Lower lobe of right lung (tissue), 2 donors: Measurements from ENCODE around the gene ACTR1B. TPM values are rescaled to one million over a fixed set of nuclear protein-coding genes. Genes with fewer than 3 reads are reported as not detected.
"Not testable (repeated sequence)": the region's sequence is repeated elsewhere in the genome, so short reads cannot be mapped to it uniquely, and the experiment has no call there.

ENCODE experiments used
- ATAC-seq, 2 donors: fragments of 200-7000 bp; cut with Tn5 transposase; one replicate each; pipeline ENCODE4 v1.9.1; 2020 to 2022; ENCODE audit warnings: mild to moderate bottlenecking in 2 of 2, moderate library complexity in 2 of 2
- DNase-seq: peaks from one replicate; pipeline ENCODE4 v3.0.0-alpha.2; 2020
- H3K27ac ChIP-seq: fragments of 200-600 bp; one replicate; pipeline ENCODE4 v1.8.0; 2022
- H3K27me3 ChIP-seq: fragments of 200-600 bp; one replicate; pipeline ENCODE4 v1.8.0; 2022; ENCODE audit warnings: low read depth
- H3K36me3 ChIP-seq: fragments of 200-600 bp; one replicate; pipeline ENCODE4 v1.8.0; 2022; ENCODE audit warnings: mild to moderate bottlenecking
- H3K4me1 ChIP-seq: fragments of 200-600 bp; one replicate; pipeline ENCODE4 v1.8.0; 2022
- H3K4me3 ChIP-seq: fragments of 200-600 bp; one replicate; pipeline ENCODE4 v1.8.0; 2022; ENCODE audit warnings: mild to moderate bottlenecking
- H3K9me3 ChIP-seq: fragments of 200-600 bp; one replicate; pipeline ENCODE4 v1.8.0; 2022
- CTCF ChIP-seq: fragments of 200-600 bp; IDR thresholded peaks from one replicate; pipeline ENCODE4 v1.8.0; 2022; ENCODE audit warnings: antibody characterized with exemption, mild to moderate bottlenecking
- intact Hi-C: fragments of 100-400 bp; cut with DNase I; formaldehyde crosslinking; loops from one replicate; pipeline ENCODE4 v1.11.0; 2022
- total RNA-seq: library from RNA; stranded (reverse); fragmentation: NEBNext Ultra II Directional; extraction: Animal tissue kit (Norgen Biotek cat#: 25700); gene quantifications from one replicate; pipeline ENCODE4 v1.2.1, GENCODE V29; 2021
- donor health status: DM: no; HTN: yes; CAD: no; lungs with severe emphysema.

ACTR1B gene
- total RNA-seq, 1 donor from 2014 or later, result 56.0 TPM

- no peaks in the 10 kb centered on the region for H3K27me3 ChIP-seq
- ATAC-seq (no peak), DNase-seq (no peak)
- peaks cover 10% of the 10 kb centered on the region for H3K4me1 ChIP-seq
- no peak overlapping the region for H3K4me3 ChIP-seq
- no peaks in the 10 kb centered on the region for H3K9me3 ChIP-seq
- H3K36me3 ChIP-seq, result peaks cover 49% of the 10 kb centered on the region
- intact Hi-C loops, result no loop called here
- TF ChIP-seq CTCF, result no peak
- no peak overlapping the region for H3K27ac ChIP-seq
These were observed 12.7 kb downstream of the ACTR1B start for GRCh38 chr2:97651114-97651513.

DNA sequence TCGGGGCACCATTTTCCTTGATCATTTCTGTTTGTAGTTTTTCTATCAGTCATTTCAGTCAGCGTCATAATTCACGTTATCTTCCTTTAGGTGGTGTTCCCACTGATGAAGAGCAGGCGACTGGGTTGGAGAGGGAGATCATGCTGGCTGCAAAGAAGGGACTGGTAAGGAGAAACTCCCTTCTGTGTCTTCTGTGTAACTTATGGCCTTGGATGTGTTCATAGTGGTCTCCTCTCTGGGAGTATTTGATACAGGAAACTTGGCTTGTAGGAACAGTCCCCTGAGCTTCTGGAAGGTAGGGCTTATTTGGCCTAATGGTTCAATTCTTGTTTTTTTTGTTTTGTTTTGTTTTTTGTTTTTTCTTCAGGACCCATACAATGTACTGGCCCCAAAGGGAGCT, 16.9 kb downstream of the ACTR1B start:
- no peak for TF ChIP-seq CTCF
- Histone ChIP-seq H3K9me3 (no peaks in the 10 kb centered on the region), H3K36me3 (peaks cover 42% of the 10 kb centered on the region), H3K27ac (no peak overlapping the region), H3K4me3 (peak overlapping the region; percentile 81), H3K4me1 (peaks cover 19% of the 10 kb centered on the region), H3K27me3 (no peaks in the 10 kb centered on the region)
- intact Hi-C loops, result no loop called here
- no peak for DNase-seq
- no peak for ATAC-seq

DNA sequence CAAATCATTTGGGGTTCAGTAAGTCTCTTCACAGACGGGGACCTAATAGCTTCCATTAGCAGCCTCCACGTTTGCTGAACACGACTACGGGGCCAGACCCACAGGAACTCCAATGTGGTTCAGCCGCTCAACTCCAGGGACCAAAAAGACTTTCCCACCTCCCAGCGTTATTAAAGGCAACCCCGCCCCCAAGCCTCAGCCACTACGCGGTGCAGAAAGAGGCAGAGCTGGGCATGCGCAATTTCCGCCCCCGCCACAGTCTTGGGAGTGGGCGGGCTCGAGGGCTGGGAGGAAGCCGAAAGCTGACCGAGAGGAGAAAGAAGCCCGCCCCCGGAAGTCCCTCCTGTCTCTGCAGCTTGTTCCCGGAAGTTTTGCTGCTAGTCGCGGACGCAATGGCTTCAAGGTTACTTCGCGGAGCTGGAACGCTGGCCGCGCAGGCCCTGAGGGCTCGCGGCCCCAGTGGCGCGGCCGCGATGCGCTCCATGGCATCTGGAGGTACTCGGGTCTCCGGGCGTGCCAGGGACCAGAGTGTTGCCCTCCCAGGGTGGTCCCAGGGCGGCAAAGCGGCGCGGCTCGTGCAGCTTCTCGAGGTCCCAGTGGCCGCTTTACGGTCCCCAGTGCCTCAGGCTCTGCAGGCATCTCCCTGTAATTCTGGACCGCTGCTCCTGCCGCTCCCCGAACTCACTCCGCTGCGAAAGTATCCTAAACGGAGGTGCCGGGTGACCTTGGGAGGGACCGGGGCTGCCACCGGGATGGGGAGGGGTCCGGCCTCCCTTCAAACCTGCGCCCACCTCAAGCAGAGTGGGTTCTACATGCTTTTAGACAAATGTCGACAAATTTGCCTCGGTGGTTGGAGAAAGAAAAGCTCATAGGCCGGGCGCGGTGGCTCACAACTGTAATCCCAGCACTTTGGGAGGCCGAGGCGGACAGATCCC, 17.9 kb downstream of the ACTR1B start, which contains the start of gene COX5B:
COX5B (plus strand) TSS at position 368 of the 935 bp plus-strand sequence; CDS start at position 393, 25 bp downstream.
- intact Hi-C loops, result no loop called here
- peak; percentile 100 for ATAC-seq

DNA sequence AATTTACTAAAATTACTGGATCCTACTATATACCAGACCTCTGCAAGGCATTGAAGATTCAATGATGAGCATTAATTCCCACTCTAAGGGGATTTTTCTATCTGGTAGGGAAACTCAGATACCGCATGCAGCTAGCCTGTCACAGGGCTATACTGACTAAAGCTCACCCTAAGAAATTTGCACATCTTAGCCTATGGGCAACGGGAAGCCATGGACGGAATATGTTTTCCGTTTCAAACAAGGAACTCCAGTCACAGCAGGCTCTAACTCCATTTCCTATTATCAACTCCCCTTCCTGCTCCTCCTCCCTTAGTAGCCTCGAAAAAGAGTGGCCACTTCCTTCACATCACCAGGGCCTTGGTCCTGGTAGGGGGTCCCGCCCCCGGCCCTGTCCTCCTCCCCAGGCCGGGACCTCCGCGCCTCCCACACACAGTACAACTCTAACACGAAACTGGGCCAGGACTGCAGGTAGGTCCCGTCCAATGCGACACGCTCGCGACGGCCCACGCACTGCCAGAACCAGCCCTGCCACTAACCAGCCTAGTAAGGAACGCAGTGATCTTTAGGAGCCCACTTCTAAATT, 18.6 kb downstream of the ACTR1B start:
- intact Hi-C loops, result no loop called here
- peak overlapping the region; percentile 93 for H3K27ac ChIP-seq
- peak; percentile 75 for DNase-seq
- peaks cover 19% of the 10 kb centered on the region for H3K4me1 ChIP-seq
- H3K9me3 ChIP-seq, result no peaks in the 10 kb centered on the region
- H3K27me3 ChIP-seq, result no peaks in the 10 kb centered on the region
- ATAC-seq, result peak; percentile 77 to 83
- TF ChIP-seq CTCF, result no peak
- H3K4me3 ChIP-seq, result peak overlapping the region; percentile 81
- H3K36me3 ChIP-seq, result peaks cover 34% of the 10 kb centered on the region

More for the DNA sequence above, 17.9 kb downstream of the ACTR1B start, which contains the start of gene COX5B:
- TF ChIP-seq CTCF, result no peak
- H3K4me1 ChIP-seq, result peaks cover 19% of the 10 kb centered on the region
- peaks cover 39% of the 10 kb centered on the region for H3K36me3 ChIP-seq
- H3K27ac ChIP-seq, result peak within 1 kb of the TSS; percentile 93
- H3K27me3 ChIP-seq, result no peaks in the 10 kb centered on the region
- peak within 1 kb of the TSS; percentile 81 for H3K4me3 ChIP-seq
- H3K9me3 ChIP-seq, result no peaks in the 10 kb centered on the region
- DNase-seq, result peak; percentile 100

DNA sequence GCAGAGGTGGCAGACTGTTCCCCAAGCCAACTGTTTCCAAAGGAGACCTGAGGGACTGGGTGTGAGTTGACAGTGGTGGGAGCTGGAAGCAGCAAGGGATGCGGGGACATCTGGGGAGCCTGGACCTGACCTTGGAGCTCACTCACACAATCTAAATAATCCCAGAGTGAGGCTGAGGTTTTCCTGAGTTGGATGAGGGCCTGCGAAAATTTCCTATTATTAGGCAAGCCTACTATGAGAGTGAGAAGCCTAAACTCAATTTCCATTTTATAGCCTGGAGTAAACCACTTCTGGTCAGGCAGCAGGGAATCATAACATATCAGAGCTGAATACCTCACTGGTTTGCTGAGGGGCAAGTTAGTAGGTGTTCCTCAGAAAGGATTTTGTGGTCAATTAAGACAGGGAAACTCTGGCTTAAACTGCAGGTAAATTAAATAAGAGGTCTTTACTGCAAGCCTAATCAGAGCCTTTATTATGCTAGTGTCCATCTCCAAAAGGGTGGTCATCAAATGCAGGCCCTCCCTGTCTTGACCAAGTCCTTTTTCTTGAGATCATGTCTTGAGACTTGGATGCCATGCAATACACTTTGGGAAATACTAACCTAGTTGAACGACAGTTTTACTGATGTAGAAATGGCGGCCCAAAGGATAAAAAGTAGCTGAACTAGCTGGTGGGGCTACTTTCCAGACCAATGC, 19.7 kb downstream of the ACTR1B start:
- Histone ChIP-seq H3K27ac (peak overlapping the region; percentile 93), H3K9me3 (no peaks in the 10 kb centered on the region), H3K4me3 (no peak overlapping the region), H3K4me1 (peaks cover 19% of the 10 kb centered on the region), H3K36me3 (peaks cover 24% of the 10 kb centered on the region), H3K27me3 (peaks cover 5% of the 10 kb centered on the region)
- ATAC-seq (no peak), DNase-seq (no peak)
- intact Hi-C loops, result no loop called here
- no peak for TF ChIP-seq CTCF

DNA sequence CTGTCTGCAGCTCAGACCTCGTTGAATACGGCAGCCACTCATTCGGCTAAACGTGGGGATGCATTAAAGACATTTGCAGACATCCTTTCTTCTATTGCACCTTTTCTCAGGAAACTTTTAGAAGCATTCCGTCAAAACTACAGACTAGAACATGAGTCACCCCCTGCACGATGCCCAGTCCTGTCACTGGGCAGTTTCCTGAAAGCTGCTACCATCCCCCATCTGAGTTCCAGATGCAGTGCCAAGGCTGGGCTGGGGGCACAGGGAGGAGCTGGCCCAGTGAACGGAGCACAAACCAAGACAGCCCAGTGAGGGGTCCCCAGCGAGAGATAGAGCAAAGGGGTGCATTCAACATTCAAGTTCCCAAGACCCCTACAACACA, 37.8 kb downstream of the ACTR1B start:
- H3K36me3 ChIP-seq, H3K9me3 ChIP-seq, ATAC-seq, intact Hi-C loops, H3K4me3 ChIP-seq, H3K27ac ChIP-seq, H3K27me3 ChIP-seq, DNase-seq, H3K4me1 ChIP-seq: not testable (repeated sequence)

- ATAC-seq, H3K36me3 ChIP-seq, H3K27ac ChIP-seq, H3K27me3 ChIP-seq, H3K4me1 ChIP-seq, H3K4me3 ChIP-seq, DNase-seq, intact Hi-C loops, H3K9me3 ChIP-seq: not testable (repeated sequence)
These were observed 38.3 kb downstream of the ACTR1B start for GRCh38 chr2:97625354-97626048.
